ENCODE measurements around the gene PRSS27. TPM values are rescaled to one million over a fixed set of nuclear protein-coding genes. Genes with fewer than 3 reads are reported as not detected.

PRSS27 gene
- total RNA-seq, 2 donors from 2014 or later = 3.7 to 4.2 TPM

DNA sequence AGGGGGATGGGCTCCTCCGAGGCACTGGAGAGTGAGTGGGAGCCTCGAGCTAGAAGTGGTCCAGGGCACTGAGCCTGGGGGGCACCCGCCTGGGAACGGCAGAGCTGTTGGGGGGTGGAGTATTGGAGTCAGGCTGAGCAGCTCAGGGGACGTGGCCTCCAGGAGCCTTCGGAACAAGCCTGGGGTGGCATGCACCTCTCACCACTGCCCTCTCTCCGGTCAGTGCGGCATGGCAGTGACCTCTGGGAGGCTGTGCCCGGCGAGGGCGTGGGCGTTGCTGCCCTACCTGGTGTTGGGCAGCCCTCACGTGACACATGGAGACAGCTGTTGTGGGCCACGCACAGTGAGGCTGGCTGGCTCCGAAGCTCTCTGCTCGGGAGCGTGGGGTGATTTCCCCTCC, 13.9 kb downstream of the PRSS27 start:
- no peaks in the 10 kb centered on the region for H3K27me3 ChIP-seq (ENCODE audit: control insufficient read depth, insufficient read depth, low read length, poor library complexity, severe bottlenecking)
- peaks cover 15% of the 10 kb centered on the region for H3K36me3 ChIP-seq (ENCODE audit: control insufficient read depth, insufficient read depth, low read length)
- DNase-seq = no peak

GRCh38 chr16:2705351-2705750, 14.7 kb downstream of the PRSS27 start:
- DNase-seq = no peak
- H3K4me3 ChIP-seq (ENCODE audit: low read length) = no peak overlapping the region
- no peaks in the 10 kb centered on the region for H3K4me1 ChIP-seq (ENCODE audit: control insufficient read depth, insufficient read depth, low read length)
- peaks cover 14% of the 10 kb centered on the region for H3K36me3 Mint-ChIP-seq (ENCODE audit: low read depth)
- TF ChIP-seq CTCF (conservative IDR thresholded peaks at IDR 0.05) = no peak
- no peak overlapping the region for H3K4me3 Mint-ChIP-seq
- no peaks in the 10 kb centered on the region for H3K9me3 Mint-ChIP-seq
- H3K4me1 Mint-ChIP-seq = no peaks in the 10 kb centered on the region
- H3K9me3 ChIP-seq (ENCODE audit: control insufficient read depth, low read length) = no peaks in the 10 kb centered on the region
- no peak overlapping the region for H3K27ac Mint-ChIP-seq
- H3K36me3 ChIP-seq (ENCODE audit: control insufficient read depth, insufficient read depth, low read length) = peaks cover 21% of the 10 kb centered on the region
- no peaks in the 10 kb centered on the region for H3K27me3 Mint-ChIP-seq (ENCODE audit: insufficient read depth)
- H3K27me3 ChIP-seq (ENCODE audit: control insufficient read depth, insufficient read depth, low read length, poor library complexity, severe bottlenecking) = no peaks in the 10 kb centered on the region
- 93 to 100% methylated on average over 5 to 10 of the region's 10 CpGs for WGBS, 2 experiments (ENCODE audit: insufficient coverage in 1 of 2, insufficient read length in 1 of 2)
- H3K27ac ChIP-seq (ENCODE audit: low read depth, low read length) = no peak overlapping the region
- H3K9ac ChIP-seq (ENCODE audit: extremely low read depth, low read length, poor library complexity, severe bottlenecking) = no peak overlapping the region

More for the DNA sequence above, 13.9 kb downstream of the PRSS27 start:
- H3K4me1 ChIP-seq (ENCODE audit: control insufficient read depth, insufficient read depth, low read length) = no peaks in the 10 kb centered on the region
- H3K27ac Mint-ChIP-seq = no peak overlapping the region
- no peaks in the 10 kb centered on the region for H3K27me3 Mint-ChIP-seq (ENCODE audit: insufficient read depth)
- 90 to 95% methylated on average over 13 to 17 of the region's 17 CpGs for WGBS, 2 experiments (ENCODE audit: insufficient coverage in 1 of 2, insufficient read length in 1 of 2)
- no peaks in the 10 kb centered on the region for H3K9me3 ChIP-seq (ENCODE audit: control insufficient read depth, low read length)
- no peak overlapping the region for H3K4me3 ChIP-seq (ENCODE audit: low read length)
- no peak overlapping the region for H3K4me3 Mint-ChIP-seq
- H3K27ac ChIP-seq (ENCODE audit: low read depth, low read length) = no peak overlapping the region
- H3K9me3 Mint-ChIP-seq = no peaks in the 10 kb centered on the region
- TF ChIP-seq CTCF (conservative IDR thresholded peaks at IDR 0.05) = no peak
- H3K36me3 Mint-ChIP-seq (ENCODE audit: low read depth) = peaks cover 14% of the 10 kb centered on the region
- no peaks in the 10 kb centered on the region for H3K4me1 Mint-ChIP-seq
- H3K9ac ChIP-seq (ENCODE audit: extremely low read depth, low read length, poor library complexity, severe bottlenecking) = no peak overlapping the region

DNA sequence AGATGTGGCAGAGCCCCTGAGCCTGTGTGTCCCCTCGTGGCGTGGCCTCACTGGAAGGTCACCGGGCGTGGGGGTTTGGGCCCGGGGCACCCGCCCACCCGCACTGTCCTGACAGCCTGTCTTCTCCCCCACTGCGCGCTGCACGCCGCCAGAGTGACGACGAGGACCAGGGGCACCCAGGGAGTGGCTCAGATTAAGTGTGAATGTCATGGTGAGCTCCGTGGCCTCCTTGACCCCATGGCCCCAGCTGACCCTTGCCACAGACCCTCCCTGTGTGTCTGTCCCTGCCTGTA, 15.1 kb downstream of the PRSS27 start:
- peaks cover 14% of the 10 kb centered on the region for H3K36me3 Mint-ChIP-seq (ENCODE audit: low read depth)
- DNase-seq = no peak
- H3K4me3 Mint-ChIP-seq = no peak overlapping the region
- no peaks in the 10 kb centered on the region for H3K4me1 Mint-ChIP-seq
- H3K9ac ChIP-seq (ENCODE audit: extremely low read depth, low read length, poor library complexity, severe bottlenecking) = no peak overlapping the region
- H3K4me1 ChIP-seq (ENCODE audit: control insufficient read depth, insufficient read depth, low read length) = no peaks in the 10 kb centered on the region
- WGBS, 2 experiments (ENCODE audit: insufficient coverage in 1 of 2, insufficient read length in 1 of 2) = 95 to 100% methylated on average over 8 to 14 of the region's 14 CpGs
- H3K9me3 Mint-ChIP-seq = no peaks in the 10 kb centered on the region
- no peaks in the 10 kb centered on the region for H3K27me3 Mint-ChIP-seq (ENCODE audit: insufficient read depth)
- no peak overlapping the region for H3K27ac Mint-ChIP-seq
- TF ChIP-seq CTCF (conservative IDR thresholded peaks at IDR 0.05) = no peak
- H3K27me3 ChIP-seq (ENCODE audit: control insufficient read depth, insufficient read depth, low read length, poor library complexity, severe bottlenecking) = no peaks in the 10 kb centered on the region
- no peaks in the 10 kb centered on the region for H3K9me3 ChIP-seq (ENCODE audit: control insufficient read depth, low read length)
- H3K27ac ChIP-seq (ENCODE audit: low read depth, low read length) = no peak overlapping the region
- H3K4me3 ChIP-seq (ENCODE audit: low read length) = no peak overlapping the region
- H3K36me3 ChIP-seq (ENCODE audit: control insufficient read depth, insufficient read depth, low read length) = peaks cover 21% of the 10 kb centered on the region

Data from endodermal cell (in vitro differentiated cells).